T47D (cell line): ENCODE data around the gene BPIFB1.
A peak's percentile ranks its signal among the peaks of the same experiment; 100 is the strongest.

Experiments
- DNase-seq, 2 experiments: peaks; one replicate each; pipeline versions ENCODE4 v3.0.0 to v3.0.0-alpha.2; 2011 to 2012; ENCODE audit warnings: low read depth in 1 of 2, low spot score in 1 of 2
- JUND ChIP-seq: IDR thresholded peaks from 2 replicates; pipeline ENCODE4 v1.6.1; 2012; ENCODE audit warnings: low read depth
- in situ Hi-C: cut with HindIII; loops from 2 replicates; pipeline ENCODE4 v1.10.0; 2016; ENCODE audit warnings: low sequenced_read_pairs, low pct_unique_long_range_greater_than_20kb

Gene BPIFB1

GRCh38 chr20:33348136-33348937 is 65.3 kb downstream of the BPIFB1 start:
- no peak for TF ChIP-seq JUND
- in situ Hi-C loops, result no loop called here

GRCh38 chr20:33349493-33349892 is 66.5 kb downstream of the BPIFB1 start:
- TF ChIP-seq JUND, result no peak
- no peak for DNase-seq
- in situ Hi-C loops, result no loop called here

More at GRCh38 chr20:33348136-33348937, 65.3 kb downstream of the BPIFB1 start:
- DNase-seq, result no peak

- no peak for TF ChIP-seq JUND
- DNase-seq, result peak in 1 of 2 experiments; percentile 45
- in situ Hi-C loops, result no loop called here
Measured at GRCh38 chr20:33351696-33352095, 68.7 kb downstream of the BPIFB1 start.

GRCh38 chr20:33352258-33353012 is 69.4 kb downstream of the BPIFB1 start:
- in situ Hi-C loops, result no loop called here
- no peak for TF ChIP-seq JUND
- no peak for DNase-seq

GRCh38 chr20:33353013-33353402 is 70.0 kb downstream of the BPIFB1 start:
- TF ChIP-seq JUND, result no peak
- no peak for DNase-seq
- in situ Hi-C loops, result no loop called here
